Measurements from ENCODE around the gene ADGRB3.

ADGRB3 gene

DNA sequence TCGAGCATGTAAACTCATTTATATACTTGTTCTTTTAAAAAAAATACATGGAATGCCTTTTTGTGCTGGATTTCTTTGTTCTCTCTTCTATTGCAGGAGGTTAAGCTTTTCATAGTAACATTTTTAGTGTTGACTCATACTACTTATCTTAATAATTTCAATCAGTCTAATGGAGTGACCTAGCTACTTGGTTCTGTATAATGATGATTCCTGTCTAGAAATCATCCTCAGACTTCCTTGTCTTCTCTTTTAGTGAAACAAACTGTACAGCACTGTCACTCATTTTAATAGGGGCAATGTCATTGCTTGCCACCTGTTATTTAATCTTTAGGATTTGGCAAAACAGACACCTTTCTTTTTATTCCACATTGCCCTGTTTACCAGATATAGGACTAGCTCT, 62.3 kb downstream of the ADGRB3 start:
- Histone ChIP-seq H3K4me2 (ENCODE audit: low read length) (no peak overlapping the region), H2AFZ (no peak overlapping the region), H3K36me3 (ENCODE audit: control insufficient read depth, insufficient read depth, low read length) (no peaks in the 10 kb centered on the region), H3K4me3 (ENCODE audit: low read depth, low read length) (no peak overlapping the region), H3K9me3 (ENCODE audit: control insufficient read depth, low read length) (no peaks in the 10 kb centered on the region), H3K9ac (no peak overlapping the region), H3K79me2 (no peaks in the 10 kb centered on the region), H3K27ac (no peak overlapping the region), H3K4me1 (no peaks in the 10 kb centered on the region), H3K27me3 (ENCODE audit: control insufficient read depth, insufficient read depth, low read length) (no peaks in the 10 kb centered on the region)
- TF ChIP-seq, protein P1, sequence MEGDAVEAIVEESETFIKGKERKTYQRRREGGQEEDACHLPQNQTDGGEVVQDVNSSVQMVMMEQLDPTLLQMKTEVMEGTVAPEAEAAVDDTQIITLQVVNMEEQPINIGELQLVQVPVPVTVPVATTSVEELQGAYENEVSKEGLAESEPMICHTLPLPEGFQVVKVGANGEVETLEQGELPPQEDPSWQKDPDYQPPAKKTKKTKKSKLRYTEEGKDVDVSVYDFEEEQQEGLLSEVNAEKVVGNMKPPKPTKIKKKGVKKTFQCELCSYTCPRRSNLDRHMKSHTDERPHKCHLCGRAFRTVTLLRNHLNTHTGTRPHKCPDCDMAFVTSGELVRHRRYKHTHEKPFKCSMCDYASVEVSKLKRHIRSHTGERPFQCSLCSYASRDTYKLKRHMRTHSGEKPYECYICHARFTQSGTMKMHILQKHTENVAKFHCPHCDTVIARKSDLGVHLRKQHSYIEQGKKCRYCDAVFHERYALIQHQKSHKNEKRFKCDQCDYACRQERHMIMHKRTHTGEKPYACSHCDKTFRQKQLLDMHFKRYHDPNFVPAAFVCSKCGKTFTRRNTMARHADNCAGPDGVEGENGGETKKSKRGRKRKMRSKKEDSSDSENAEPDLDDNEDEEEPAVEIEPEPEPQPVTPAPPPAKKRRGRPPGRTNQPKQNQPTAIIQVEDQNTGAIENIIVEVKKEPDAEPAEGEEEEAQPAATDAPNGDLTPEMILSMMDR (IDR thresholded peaks at IDR 0.05): no peak

DNA sequence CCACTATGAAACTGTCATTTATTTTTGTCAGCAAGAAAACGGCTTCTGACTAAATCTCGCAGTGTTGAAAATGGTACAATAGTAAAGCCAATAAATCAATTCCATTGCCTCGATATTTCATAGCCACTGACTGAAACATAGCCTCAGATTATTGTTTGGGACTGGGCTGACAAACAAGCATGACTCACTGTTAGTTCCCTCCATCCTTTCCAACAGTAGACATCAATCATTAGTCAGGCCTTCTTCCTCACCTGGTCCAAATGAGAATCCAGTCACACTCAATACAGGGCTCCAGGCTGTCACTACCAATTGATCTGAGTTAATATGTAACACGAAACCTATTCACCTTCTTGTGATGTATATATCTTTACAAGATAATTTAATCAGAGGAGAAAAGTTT, 66.1 kb downstream of the ADGRB3 start:
- Histone ChIP-seq H3K9me3 (ENCODE audit: control insufficient read depth, low read length) (no peaks in the 10 kb centered on the region), H3K27me3 (ENCODE audit: control insufficient read depth, insufficient read depth, low read length) (no peaks in the 10 kb centered on the region), H3K27ac (no peak overlapping the region), H3K9ac (no peak overlapping the region), H3K4me3 (ENCODE audit: low read depth, low read length) (no peak overlapping the region), H3K4me1 (no peaks in the 10 kb centered on the region), H3K36me3 (ENCODE audit: control insufficient read depth, insufficient read depth, low read length) (no peaks in the 10 kb centered on the region), H3K79me2 (no peaks in the 10 kb centered on the region), H2AFZ (no peak overlapping the region), H3K4me2 (ENCODE audit: low read length) (no peak overlapping the region)
- TF ChIP-seq, protein P1 (IDR thresholded peaks at IDR 0.05): no peak

DNA sequence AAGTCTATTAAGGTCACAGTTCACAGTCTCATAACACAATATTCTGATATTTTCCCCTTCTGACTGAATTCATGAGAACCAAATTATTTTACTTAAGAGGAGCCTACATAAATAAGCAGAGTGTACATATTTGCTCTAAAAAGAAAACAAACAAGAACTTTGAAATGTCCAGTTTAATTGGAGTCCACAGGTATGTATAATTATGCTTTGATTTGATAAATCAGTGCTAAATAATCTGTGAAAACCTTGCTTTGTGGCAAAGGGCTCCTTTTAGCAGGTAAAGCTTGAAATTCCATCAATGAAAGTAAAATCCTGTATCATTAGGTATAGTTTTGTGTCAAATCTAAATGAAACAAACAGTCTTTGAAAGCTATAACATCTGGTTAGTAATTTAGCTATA, 69.4 kb downstream of the ADGRB3 start:
- H3K27me3 ChIP-seq (ENCODE audit: control insufficient read depth, insufficient read depth, low read length): no peaks in the 10 kb centered on the region
- no peaks in the 10 kb centered on the region for H3K79me2 ChIP-seq
- no peaks in the 10 kb centered on the region for H3K36me3 ChIP-seq (ENCODE audit: control insufficient read depth, insufficient read depth, low read length)
- no peak overlapping the region for H3K27ac ChIP-seq
- no peak overlapping the region for H3K9ac ChIP-seq
- TF ChIP-seq, protein P1 (IDR thresholded peaks at IDR 0.05): no peak
- no peak overlapping the region for H3K4me3 ChIP-seq (ENCODE audit: low read depth, low read length)
- no peak overlapping the region for H3K4me2 ChIP-seq (ENCODE audit: low read length)
- H3K9me3 ChIP-seq (ENCODE audit: control insufficient read depth, low read length): no peaks in the 10 kb centered on the region
- no peak overlapping the region for H2AFZ ChIP-seq
- H3K4me1 ChIP-seq: no peaks in the 10 kb centered on the region

DNA sequence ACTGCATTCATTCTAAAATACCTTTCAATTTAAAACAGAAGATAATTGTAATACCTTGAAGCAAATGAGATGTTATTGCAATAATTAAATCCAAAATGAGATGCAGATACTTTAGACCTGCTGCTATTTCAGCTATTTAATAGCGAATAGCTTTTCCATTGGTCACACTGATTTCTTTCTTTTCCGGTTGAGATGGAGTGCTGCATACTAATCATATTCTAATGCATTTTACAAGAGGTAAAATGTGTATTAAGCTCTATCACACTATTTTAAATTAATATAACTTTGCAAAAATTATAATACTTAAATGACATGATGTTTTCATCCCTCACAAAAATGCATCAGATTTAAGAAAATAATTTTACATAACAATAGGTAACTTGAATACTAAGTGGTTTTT, 74.0 kb downstream of the ADGRB3 start:
- Histone ChIP-seq H3K36me3 (ENCODE audit: control insufficient read depth, insufficient read depth, low read length) (no peaks in the 10 kb centered on the region), H3K27ac (no peak overlapping the region)
- TF ChIP-seq, protein P1 (IDR thresholded peaks at IDR 0.05): no peak

DNA sequence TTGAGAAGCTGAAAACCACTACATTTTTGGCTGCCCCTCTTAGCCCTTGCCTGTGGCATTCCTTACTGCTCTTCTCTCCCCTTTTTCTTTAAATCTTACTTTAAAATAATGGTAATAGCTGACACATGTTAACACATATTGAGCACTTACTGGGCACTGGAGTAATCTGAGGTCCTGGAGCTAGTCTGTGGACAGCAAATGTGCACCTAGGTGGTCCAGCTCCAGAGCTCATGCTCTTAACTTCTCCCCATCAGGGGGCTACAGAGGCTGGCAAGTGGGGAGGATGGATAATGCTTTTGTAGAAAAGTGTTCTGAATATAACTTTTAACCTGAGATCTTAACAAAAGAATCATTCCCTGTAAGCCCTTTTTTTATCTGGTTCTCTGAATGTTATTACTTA, 74.8 kb downstream of the ADGRB3 start:
- no peaks in the 10 kb centered on the region for H3K79me2 ChIP-seq
- H3K4me1 ChIP-seq: no peaks in the 10 kb centered on the region
- no peak overlapping the region for H3K27ac ChIP-seq
- TF ChIP-seq, protein P1 (IDR thresholded peaks at IDR 0.05): no peak
- H3K4me2 ChIP-seq (ENCODE audit: low read length): no peak overlapping the region
- no peak overlapping the region for H3K4me3 ChIP-seq (ENCODE audit: low read depth, low read length)
- H2AFZ ChIP-seq: no peak overlapping the region
- H3K27me3 ChIP-seq (ENCODE audit: control insufficient read depth, insufficient read depth, low read length): no peaks in the 10 kb centered on the region
- no peaks in the 10 kb centered on the region for H3K9me3 ChIP-seq (ENCODE audit: control insufficient read depth, low read length)
- H3K9ac ChIP-seq: no peak overlapping the region
- H3K36me3 ChIP-seq (ENCODE audit: control insufficient read depth, insufficient read depth, low read length): no peaks in the 10 kb centered on the region

More for the DNA sequence above, 74.0 kb downstream of the ADGRB3 start:
- Histone ChIP-seq H3K4me1 (no peaks in the 10 kb centered on the region), H3K79me2 (no peaks in the 10 kb centered on the region), H3K4me2 (ENCODE audit: low read length) (no peak overlapping the region), H3K9ac (no peak overlapping the region), H2AFZ (no peak overlapping the region), H3K27me3 (ENCODE audit: control insufficient read depth, insufficient read depth, low read length) (no peaks in the 10 kb centered on the region), H3K9me3 (ENCODE audit: control insufficient read depth, low read length) (no peaks in the 10 kb centered on the region), H3K4me3 (ENCODE audit: low read depth, low read length) (no peak overlapping the region)
